Endothelial cell of umbilical vein (primary cell): ENCODE results near the gene USP40.

Experiments used
- CTCF ChIP-seq, 2 donors: IDR thresholded peaks; 1 replicate in 1 of 2; 2 replicates in 1 of 2; pipeline ENCODE4 v1.5.1; 2011; ENCODE audit warnings: low read length in 2 of 2, mild to moderate bottlenecking in 2 of 2, moderate library complexity in 2 of 2, control low read depth in 1 of 2, inconsistent platforms in 1 of 2, low read depth in 1 of 2; ENCODE audit not compliant: insufficient read depth in 1 of 2; ENCODE audit errors: extremely low read depth in 1 of 2
- EZH2 ChIP-seq: IDR thresholded peaks from 2 replicates; pipeline ENCODE4 v1.6.1; 2012; ENCODE audit warnings: borderline replicate concordance, low read depth, mild to moderate bottlenecking, moderate library complexity, low read length, inconsistent platforms; ENCODE audit not compliant: severe bottlenecking
- FOS ChIP-seq: IDR thresholded peaks from 2 replicates; pipeline ENCODE4 v1.6.1; 2011; ENCODE audit warnings: mild to moderate bottlenecking, low read length, moderate library complexity, borderline replicate concordance; ENCODE audit not compliant: insufficient read depth
- GATA2 ChIP-seq: IDR thresholded peaks from 2 replicates; pipeline ENCODE4 v1.7.0; 2011; ENCODE audit warnings: low read depth, mild to moderate bottlenecking, moderate library complexity, mixed read lengths, low read length; ENCODE audit not compliant: insufficient read length, insufficient read depth
- MAX ChIP-seq: IDR thresholded peaks from 2 replicates; pipeline ENCODE4 v1.6.1; 2011; ENCODE audit not compliant: insufficient read depth, insufficient read length
- POLR2A ChIP-seq: IDR thresholded peaks from 2 replicates; pipeline ENCODE4 v1.6.1; 2012; ENCODE audit warnings: low read depth, mild to moderate bottlenecking, control low read depth, low read length
- POLR2AphosphoS5 ChIP-seq: IDR thresholded peaks from 2 replicates; pipeline ENCODE4 v1.6.1; 2012; ENCODE audit warnings: low read depth, mild to moderate bottlenecking, control low read depth, low read length, moderate library complexity; ENCODE audit not compliant: insufficient read depth

DNA sequence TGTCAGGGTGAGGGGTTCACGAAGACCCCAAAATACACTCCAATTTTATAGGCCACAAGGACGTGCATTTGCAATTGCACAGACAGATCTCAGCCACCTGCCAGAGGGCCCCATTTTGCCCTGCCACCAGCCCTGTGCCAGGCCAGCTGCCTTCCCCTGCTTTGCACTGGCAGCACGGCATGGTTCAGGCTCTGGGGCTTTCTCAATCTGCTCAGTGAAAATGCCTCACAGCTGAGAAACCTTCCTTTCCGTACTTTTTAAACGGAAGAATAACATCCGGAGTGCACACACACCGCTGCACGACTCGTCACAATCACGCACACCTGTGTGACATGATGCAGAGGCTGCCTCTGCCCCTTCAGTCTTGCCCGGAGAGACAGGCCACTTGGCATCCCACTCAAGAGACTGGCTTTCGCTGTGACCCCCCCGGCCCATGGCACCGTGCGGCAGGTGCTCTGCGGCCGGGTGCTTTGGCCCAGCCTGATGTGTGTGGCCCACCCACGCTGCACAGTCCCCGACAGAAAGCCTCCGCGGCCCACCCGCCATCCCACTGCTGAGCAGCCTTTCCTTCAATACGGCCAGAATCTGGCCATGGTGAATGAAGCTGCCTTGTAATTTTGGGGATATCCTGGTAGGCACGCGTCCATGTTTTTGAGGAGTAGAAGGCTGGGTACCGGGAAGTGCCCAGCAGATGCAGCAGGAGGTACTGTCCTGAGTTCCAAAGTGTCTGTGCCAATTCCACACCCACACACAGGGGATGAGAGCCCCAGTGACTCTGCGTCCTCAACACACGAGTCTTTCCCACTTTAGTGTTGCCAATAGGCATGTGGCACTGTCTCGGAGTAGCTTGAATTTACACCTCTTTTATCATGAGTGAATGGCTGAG lies 88.8 kb downstream of the USP40 start:
- no peak for TF ChIP-seq POLR2AphosphoS5
- no peak for TF ChIP-seq CTCF (IDR thresholded peaks at IDR 0.05; ENCODE audit: extremely low read depth in 1 of 2, insufficient read depth in 1 of 2, low read depth in 1 of 2, low read length in 2 of 2)
- no peak for TF ChIP-seq MAX
- no peak for TF ChIP-seq FOS
- no peak for TF ChIP-seq EZH2
- TF ChIP-seq POLR2A = no peak
- no peak for TF ChIP-seq GATA2
